Activated CD4-positive, CD25-positive, alpha-beta regulatory T cell treated with anti-CD3 and anti-CD28 coated beads, Interleukin-2, amount 50 U/mL, for 72 hours (primary cell): ENCODE data around the gene KRT7.

ENCODE experiments used
- DNase-seq: peaks from one replicate; pipeline ENCODE4 v3.0.0; 2021

The KRT7 gene

DNA sequence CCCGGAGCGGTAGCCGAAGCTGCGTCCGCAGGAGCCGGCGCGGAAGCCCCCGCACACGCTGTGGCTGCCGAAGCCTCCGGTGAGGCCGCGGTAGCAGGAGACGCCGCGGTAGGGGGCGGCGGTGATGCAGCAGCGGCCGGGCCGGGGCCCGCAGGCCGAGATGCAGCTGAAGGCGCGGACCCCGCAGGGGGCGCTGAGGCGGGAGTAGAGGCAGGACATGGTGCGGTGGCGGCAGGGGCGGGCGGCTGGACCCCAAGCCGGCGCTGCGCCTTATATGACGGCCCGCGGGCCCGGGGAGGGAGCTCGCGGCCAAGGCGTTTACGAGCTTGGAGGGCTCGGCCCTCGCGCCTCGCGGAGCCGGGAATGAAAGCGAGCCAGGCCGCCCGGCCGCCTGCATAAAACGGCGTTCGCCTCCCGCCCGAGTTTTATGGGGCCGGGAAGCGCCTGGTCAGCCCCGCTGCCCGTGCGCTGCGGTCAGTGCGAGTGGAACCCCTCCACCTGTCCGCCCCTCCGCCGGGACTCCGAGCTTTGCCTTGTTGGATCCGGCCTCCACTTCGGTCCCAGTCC lies 25.4 kb downstream of the KRT7 start:
- DNase-seq: no peak

- no peak for DNase-seq
These were observed 26.7 kb downstream of the KRT7 start for GRCh38 chr12:52259657-52260243.

DNA sequence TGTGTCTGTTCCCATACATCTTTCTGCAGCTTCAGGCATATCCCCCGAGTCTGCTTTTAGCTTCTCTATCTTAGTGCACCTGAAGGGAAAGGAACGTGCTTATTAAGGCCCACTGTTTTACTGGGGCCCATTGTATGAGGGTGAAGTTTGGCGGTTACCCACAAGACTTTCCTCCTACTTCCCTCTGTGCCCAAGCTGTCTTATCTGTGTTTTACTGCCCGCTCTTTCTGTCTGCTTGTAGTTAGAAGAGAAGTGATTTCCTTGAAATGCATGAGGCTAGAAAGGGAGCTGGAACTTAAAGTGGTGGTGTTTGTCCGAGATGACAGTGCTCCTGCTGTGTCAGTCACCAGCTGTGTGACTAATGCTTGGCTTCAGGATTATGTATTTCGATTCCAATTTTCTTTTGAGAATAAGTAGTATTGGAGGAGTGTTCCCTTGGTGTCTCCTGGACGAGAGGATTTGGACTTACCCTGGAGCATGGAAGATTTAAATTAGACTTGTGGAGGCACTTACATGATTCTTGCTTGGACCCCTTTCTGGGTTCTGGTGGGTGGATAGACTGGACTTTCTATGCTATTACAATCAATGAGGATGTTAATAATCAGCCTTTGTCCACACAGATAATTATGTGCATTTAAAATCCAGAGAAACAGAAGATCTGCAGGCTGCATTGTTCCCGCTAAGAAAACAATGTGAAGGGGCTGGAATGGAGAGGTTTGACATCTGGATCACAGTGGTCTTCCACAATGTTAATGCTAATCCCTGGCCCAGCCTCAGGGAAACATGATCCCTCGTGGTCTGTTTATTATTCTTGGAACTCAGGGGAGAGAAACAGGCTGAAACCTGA lies 27.5 kb downstream of the KRT7 start:
- DNase-seq: no peak

DNA sequence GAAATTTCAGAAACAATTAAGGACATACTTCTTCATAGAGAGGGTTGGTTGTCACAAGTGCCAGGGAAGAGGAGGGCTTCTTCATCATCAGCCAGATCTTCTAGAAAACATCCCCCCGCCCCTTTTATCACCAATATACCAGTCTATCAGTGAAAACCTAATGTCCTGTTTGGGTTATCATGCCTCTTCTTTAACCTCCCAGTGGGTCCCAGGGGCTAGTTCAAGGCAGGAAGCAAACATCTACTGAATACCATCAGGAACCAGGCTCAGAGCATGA lies 28.1 kb downstream of the KRT7 start:
- no peak for DNase-seq

GRCh38 chr12:52262286-52262685 lies 29.2 kb downstream of the KRT7 start:
- no peak for DNase-seq

- DNase-seq: no peak
These were observed 30.9 kb downstream of the KRT7 start for GRCh38 chr12:52263761-52264434.

- no peak for DNase-seq
These were observed 31.4 kb downstream of the KRT7 start for GRCh38 chr12:52264435-52264825.

- no peak for DNase-seq
These were observed 33.5 kb downstream of the KRT7 start for GRCh38 chr12:52266514-52266913.

DNA sequence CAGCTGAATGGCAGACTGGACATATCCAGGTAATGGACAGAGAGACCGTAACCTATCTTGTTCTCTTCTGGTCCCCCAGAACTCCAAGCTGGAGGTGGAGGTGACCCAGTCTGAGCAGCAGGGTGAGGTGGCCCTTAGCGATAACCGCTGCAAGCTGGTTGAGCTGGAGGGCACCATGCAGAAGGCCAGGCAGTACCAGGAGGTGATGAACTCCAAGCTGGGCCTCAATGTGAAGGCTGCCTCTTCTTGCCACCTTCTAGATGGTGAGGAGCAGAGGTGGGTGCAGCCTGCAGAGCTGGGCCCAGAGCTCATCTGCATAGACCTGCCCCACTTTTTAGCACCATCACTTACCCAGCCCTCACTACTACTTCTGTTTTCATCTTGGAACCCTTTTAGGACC lies 34.2 kb downstream of the KRT7 start:
- DNase-seq: no peak

GRCh38 chr12:52267699-52268098 lies 34.7 kb downstream of the KRT7 start:
- DNase-seq: no peak

GRCh38 chr12:52268212-52268611 lies 35.2 kb downstream of the KRT7 start:
- DNase-seq: no peak

DNA sequence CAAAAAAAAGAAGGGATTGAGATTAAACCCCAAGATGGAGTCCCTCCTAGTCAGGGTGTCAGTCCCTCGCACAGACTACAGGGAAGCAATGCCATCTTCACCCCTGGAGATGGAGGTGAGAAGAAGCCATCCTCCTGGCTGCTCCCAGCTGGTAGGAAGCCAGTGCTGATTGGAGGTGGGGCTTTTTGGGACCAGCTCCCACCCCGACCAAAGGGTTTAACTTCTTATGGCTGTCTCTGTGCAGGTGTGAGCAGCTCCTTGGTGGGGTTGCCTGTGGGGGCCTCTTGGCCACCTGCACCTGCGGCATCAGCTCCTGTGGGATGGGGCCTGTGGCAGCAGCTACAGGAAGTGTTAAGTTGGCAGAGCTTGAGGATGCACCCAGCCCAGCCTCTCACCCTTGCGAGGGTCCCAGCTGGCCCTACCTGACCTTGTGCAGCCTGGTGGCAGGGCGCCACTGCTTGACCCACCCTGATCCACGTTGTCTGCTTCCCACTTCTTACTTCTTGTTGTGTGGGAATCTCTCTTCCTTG lies 37.6 kb downstream of the KRT7 start:
- peak; percentile 1 for DNase-seq

DNA sequence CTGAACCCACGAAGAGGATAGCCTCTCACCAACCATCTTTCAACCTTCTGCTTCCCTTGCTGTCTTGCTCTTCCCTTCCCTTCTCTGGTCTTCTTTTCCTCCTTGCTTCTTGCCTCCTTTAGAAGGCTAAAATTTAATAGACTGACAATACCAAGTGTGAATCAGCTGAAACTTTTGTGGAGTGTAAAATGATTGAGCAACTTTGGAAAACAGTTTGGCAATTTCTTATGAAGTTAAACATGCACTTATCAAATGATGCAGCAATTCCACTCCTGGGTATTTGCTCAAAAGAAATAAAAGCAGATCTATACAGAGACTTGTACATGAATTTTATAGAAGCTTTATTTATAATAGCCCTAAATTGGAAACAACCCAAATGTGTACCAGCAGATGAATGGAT lies 38.1 kb downstream of the KRT7 start:
- no peak for DNase-seq

DNA sequence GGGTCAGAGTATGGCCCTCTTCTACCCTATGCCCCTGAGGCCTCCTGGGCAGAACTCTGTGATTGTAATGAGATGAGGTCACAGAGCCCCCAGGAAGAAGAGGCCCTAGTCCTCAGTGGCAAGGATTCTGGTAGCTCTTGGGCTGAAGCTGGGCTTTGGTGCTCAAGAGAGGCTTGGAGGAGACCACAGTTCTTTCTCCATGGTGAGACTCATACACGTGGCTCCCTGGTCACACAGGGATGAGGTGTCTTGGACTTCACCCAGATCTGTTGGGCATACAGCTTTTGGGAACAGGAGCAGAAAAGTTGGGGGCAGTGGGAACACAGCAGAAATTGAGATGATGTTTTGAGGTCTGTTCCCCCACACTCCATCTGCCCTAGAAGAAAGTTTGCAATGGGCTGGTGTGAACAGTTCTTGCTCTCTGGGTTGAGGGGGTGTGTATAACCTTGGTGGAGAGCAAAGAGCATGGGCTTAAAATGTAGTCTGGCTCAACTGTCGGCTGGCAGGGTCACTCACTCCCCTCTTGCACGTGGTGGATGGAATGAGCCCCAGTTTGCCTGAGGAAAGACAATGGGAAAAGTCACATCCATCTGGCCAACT lies 41.6 kb downstream of the KRT7 start, which contains the start of gene KRT86:
KRT86 (plus strand) TSS at position 125 of the 600 bp plus-strand sequence. CDS start 27,272 bp downstream, outside the sequence.
- DNase-seq: peak; percentile 9

GRCh38 chr12:52275686-52276085 lies 42.6 kb downstream of the KRT7 start:
- peak; percentile 4 for DNase-seq

GRCh38 chr12:52277486-52278245 lies 44.6 kb downstream of the KRT7 start:
- DNase-seq: peak; percentile 12

DNA sequence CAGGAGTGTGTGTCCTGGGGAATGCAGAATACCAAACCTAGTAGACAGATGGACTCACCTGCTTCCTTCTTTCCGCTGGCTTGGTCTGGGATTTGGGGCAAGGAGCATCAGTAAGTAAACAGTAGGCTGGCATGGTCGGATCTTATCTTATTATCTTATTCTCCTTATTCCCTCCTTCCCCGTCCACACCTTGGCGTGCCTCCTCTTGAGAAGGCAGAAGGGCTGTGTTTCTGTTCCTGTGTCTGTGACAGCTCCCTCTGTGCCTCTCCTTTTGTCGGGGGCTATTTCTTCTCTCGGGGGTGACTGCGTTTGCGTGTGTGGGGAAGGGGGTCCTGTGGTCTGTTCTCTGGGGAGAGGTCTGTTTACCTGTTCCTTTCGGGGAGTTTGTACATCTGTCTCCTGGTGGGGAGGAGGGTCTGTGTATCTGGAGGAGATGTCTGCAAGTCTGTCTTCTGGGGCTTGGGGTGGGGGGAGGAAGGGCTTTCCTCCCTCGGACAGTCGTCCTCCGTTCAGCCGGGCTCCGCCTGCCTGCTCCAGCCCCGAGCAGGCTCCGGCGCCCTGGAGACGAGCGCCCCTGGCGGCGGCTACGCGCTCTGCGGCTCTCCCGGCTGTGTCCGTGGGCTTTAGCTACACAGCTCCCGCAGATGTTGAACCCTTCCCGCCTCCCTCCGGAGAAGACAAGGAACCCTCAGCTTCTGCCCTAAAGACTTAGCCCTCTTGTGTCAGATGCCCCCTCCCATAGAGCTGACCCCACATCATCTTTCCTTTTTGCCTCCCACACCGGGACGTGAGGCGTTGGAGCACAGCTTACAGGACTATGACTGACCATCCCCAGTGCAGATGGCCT lies 45.8 kb downstream of the KRT7 start:
- DNase-seq: peak; percentile 82

DNA sequence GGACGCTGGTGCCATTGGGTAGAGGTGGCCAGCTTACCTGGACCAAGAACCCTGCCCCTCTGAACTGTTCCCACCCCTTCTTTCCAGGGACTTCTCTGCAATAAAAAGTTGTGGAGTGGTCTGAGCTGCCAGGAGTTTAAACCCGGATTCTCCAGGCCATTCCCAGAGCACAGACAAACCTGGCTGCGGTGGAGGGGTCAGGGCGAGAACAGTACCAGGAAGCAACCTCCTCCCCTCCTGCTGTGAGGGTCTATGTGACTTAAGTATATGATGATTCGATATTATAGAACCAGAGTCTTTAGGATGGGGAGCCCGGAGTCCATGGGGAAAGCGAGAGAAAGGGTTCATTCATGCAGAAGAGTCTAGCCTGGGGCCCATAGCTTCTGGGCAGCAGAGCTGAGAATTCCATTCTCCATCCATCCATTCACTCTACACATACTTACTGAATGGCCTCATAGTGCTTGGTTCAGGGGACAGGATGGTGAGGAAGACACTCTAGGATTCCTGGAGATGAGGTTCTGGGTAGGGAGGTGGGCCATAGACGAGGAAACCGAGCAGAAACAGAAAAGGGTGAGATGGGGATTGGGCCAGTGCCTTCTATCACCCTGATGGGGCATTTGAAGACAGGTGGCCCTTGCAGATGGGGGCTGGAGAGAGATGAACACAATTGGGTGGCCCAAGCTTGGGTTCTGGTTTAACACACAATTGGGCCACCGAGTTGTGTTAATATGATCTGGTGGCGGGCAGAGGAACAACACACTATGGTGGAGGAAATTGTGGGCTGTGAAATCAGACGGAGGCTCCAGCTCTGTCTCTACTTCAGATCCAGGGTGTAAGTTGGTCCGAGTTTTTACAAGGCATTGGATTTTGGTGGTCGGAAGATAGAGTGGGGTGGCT lies 46.6 kb downstream of the KRT7 start:
- DNase-seq: peak; percentile 1

GRCh38 chr12:52280319-52280795 lies 47.3 kb downstream of the KRT7 start:
- DNase-seq: peak; percentile 0
